Measurements from ENCODE around the gene IGSF8. TPM values are rescaled to one million over a fixed set of nuclear protein-coding genes. Genes with fewer than 3 reads are reported as not detected.
A peak's percentile ranks its signal among the peaks of the same experiment; 100 is the strongest.

Gene IGSF8
- total RNA-seq, 1 donor from 2014 or later = 25.3 TPM

DNA sequence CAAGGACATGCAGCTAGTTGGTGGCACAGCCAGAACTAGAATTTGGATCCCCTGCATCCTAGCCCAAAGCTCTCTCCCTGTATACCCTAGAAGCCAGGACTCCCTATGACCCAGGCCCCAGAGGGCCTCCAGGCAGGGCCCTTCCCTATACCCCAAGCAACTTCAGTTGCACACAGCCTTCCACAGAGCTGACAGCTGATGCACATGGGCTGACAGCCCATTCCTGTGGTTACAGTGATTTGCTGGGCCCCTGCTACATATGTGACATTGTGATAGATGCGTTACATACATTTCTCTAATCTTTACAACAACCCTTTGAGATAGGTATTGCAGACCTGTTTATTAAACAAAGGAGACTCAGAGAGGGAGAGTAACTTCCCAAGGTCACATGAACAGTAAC lies 23.0 kb upstream of the IGSF8 start:
- no peak overlapping the region for H3K4me3 Mint-ChIP-seq (ENCODE audit: unreplicated experiment)
- H3K36me3 Mint-ChIP-seq (ENCODE audit: low read depth) = no peaks in the 10 kb centered on the region
- peaks cover 6% of the 10 kb centered on the region for H3K27me3 Mint-ChIP-seq (ENCODE audit: low read depth)
- no peak for DNase-seq (ENCODE audit: low spot score)
- H3K27ac Mint-ChIP-seq (ENCODE audit: unreplicated experiment) = no peak overlapping the region
- H3K9me3 Mint-ChIP-seq (ENCODE audit: low read depth) = no peaks in the 10 kb centered on the region
- H3K4me1 Mint-ChIP-seq (ENCODE audit: low read depth) = peaks cover 37% of the 10 kb centered on the region
- TF ChIP-seq, protein P1, sequence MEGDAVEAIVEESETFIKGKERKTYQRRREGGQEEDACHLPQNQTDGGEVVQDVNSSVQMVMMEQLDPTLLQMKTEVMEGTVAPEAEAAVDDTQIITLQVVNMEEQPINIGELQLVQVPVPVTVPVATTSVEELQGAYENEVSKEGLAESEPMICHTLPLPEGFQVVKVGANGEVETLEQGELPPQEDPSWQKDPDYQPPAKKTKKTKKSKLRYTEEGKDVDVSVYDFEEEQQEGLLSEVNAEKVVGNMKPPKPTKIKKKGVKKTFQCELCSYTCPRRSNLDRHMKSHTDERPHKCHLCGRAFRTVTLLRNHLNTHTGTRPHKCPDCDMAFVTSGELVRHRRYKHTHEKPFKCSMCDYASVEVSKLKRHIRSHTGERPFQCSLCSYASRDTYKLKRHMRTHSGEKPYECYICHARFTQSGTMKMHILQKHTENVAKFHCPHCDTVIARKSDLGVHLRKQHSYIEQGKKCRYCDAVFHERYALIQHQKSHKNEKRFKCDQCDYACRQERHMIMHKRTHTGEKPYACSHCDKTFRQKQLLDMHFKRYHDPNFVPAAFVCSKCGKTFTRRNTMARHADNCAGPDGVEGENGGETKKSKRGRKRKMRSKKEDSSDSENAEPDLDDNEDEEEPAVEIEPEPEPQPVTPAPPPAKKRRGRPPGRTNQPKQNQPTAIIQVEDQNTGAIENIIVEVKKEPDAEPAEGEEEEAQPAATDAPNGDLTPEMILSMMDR (IDR thresholded peaks at IDR 0.05) = no peak

DNA sequence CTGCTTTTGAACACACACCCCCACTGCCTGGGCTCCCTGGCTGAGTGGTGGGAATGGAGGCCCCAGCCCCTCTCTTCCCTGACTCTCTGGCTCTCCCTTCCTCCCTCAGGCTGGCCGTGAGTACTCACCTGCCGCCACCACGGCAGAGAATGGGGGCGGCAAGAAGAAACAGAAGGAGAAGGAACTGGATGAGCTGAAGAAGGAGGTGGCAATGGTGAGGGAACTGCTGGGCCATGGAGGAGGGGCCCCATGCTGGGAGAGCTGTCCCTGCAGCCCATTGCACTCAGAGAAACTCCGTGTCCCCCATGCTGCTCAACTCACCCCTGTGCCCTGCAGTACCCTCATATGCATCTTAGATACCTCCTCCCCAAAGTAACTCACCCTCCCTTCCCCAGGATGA lies 22.4 kb upstream of the IGSF8 start:
- TF ChIP-seq, protein P1 (IDR thresholded peaks at IDR 0.05) = no peak
- Mint-ChIP-seq H3K4me1 (ENCODE audit: low read depth) (peaks cover 40% of the 10 kb centered on the region), H3K27ac (ENCODE audit: unreplicated experiment) (no peak overlapping the region), H3K4me3 (ENCODE audit: unreplicated experiment) (no peak overlapping the region), H3K9me3 (ENCODE audit: low read depth) (no peaks in the 10 kb centered on the region), H3K27me3 (ENCODE audit: low read depth) (peaks cover 9% of the 10 kb centered on the region), H3K36me3 (ENCODE audit: low read depth) (no peaks in the 10 kb centered on the region)
- no peak for DNase-seq (ENCODE audit: low spot score)

DNA sequence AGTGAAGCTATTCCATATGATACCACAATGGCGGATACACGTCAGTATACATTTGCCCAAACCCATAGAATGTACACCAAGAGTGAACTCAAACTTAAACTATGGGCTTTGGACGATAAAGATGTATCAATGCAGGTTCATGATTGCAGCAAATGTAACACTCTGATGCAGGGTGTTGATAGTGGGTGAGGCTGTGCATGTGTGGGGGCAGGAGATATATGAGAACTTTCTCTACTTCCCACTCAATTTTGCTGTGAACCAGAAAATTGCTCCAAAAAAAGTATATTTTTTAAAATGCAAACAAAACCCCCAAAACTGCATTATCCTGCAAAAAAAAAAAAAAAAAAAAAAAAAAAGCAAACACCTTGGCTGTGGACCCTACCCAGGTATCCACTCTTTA lies 20.5 kb upstream of the IGSF8 start:
- peaks cover 16% of the 10 kb centered on the region for H3K27me3 Mint-ChIP-seq (ENCODE audit: low read depth)
- H3K36me3 Mint-ChIP-seq (ENCODE audit: low read depth) = no peaks in the 10 kb centered on the region
- no peak overlapping the region for H3K4me3 Mint-ChIP-seq (ENCODE audit: unreplicated experiment)
- H3K9me3 Mint-ChIP-seq (ENCODE audit: low read depth) = no peaks in the 10 kb centered on the region
- DNase-seq (ENCODE audit: low spot score) = no peak
- no peak overlapping the region for H3K27ac Mint-ChIP-seq (ENCODE audit: unreplicated experiment)
- TF ChIP-seq, protein P1 (IDR thresholded peaks at IDR 0.05) = no peak
- H3K4me1 Mint-ChIP-seq (ENCODE audit: low read depth) = peaks cover 35% of the 10 kb centered on the region

DNA sequence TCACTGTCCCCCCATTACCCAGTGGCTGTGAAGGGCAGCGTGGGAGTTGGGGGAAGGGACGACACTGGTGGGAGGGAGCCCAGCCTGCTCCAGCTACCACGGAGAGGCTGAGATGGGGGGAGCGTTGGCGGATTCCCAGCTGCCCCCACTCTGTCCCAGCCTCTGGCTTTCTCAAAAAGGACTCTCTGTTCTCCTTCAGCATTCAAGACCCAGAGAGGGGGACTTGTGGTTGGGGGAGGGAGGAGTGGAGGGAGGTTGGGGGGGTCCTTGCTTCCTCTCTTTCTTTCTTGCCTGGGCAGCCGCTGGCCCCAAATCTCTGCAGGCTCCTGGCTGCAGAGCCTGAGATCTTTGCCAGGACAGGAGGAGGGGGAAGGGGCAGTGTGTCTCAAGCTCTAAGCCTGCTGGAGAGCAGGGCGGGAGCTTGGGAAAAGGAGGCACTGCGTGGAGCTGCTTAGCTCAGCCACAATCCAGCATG lies 19.3 kb upstream of the IGSF8 start:
- TF ChIP-seq, protein P1 (IDR thresholded peaks at IDR 0.05) = no peak
- Mint-ChIP-seq H3K9me3 (ENCODE audit: low read depth) (no peaks in the 10 kb centered on the region), H3K27me3 (ENCODE audit: low read depth) (peaks cover 16% of the 10 kb centered on the region), H3K4me1 (ENCODE audit: low read depth) (peaks cover 38% of the 10 kb centered on the region), H3K27ac (ENCODE audit: unreplicated experiment) (no peak overlapping the region), H3K36me3 (ENCODE audit: low read depth) (no peaks in the 10 kb centered on the region), H3K4me3 (ENCODE audit: unreplicated experiment) (peak overlapping the region; percentile 2)
- DNase-seq (ENCODE audit: low spot score) = peak; percentile 48

DNA sequence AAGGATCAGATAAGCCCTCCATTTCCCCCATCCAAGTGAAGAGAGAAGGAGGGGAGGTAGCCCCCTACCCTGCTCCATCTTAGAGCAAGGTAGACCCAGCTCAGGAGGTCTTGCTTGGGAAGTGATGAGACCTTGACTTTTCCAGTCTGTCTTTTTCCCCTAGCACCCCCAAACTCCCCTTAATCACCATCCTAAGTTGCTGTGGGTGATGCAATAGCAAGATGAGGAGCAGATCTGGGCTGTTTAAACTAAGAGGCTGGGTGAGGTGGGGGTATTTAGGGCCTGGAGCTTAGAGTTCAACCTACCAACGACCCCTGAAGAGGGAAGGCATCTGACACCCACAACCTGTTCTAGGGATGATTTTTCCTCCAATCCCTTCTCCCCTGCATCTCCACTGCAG lies 18.9 kb upstream of the IGSF8 start:
- TF ChIP-seq, protein P1 (IDR thresholded peaks at IDR 0.05) = no peak
- Mint-ChIP-seq H3K4me3 (ENCODE audit: unreplicated experiment) (no peak overlapping the region), H3K27ac (ENCODE audit: unreplicated experiment) (no peak overlapping the region), H3K36me3 (ENCODE audit: low read depth) (no peaks in the 10 kb centered on the region), H3K9me3 (ENCODE audit: low read depth) (no peaks in the 10 kb centered on the region), H3K4me1 (ENCODE audit: low read depth) (peaks cover 42% of the 10 kb centered on the region), H3K27me3 (ENCODE audit: low read depth) (peaks cover 20% of the 10 kb centered on the region)
- no peak for DNase-seq (ENCODE audit: low spot score)

Data from chondrocyte (in vitro differentiated cells).